Left cardiac atrium (tissue), 4 donors: ENCODE data around the gene CFDP1. TPM values are rescaled to one million over a fixed set of nuclear protein-coding genes. Genes with fewer than 3 reads are reported as not detected.

Source experiments
- ATAC-seq, 2 donors: fragments of 200-7000 bp; cut with Tn5 transposase; one replicate each; pipeline ENCODE4 v1.9.1; 2020; ENCODE audit warnings: mild to moderate bottlenecking in 2 of 2, moderate library complexity in 2 of 2
- DNase-seq: peaks from one replicate; pipeline ENCODE4 v3.0.0-alpha.2; 2020
- intact Hi-C, 2 donors: fragments of 100-400 bp; cut with DNase I; formaldehyde crosslinking; loops; one replicate each; pipeline versions ENCODE4 v1.14.1 to v1.15.1; 2022 to 2023
- total RNA-seq, 2 donors: library from RNA; stranded (reverse); fragmentation: NEBNext Ultra II Directional; extraction: Animal tissue kit (Norgen Biotek cat#: 25700); gene quantifications; one replicate each; pipeline ENCODE4 v1.2.1, GENCODE V29; 2021
- donor health status: DM: no; HTN: yes; CAD: no.
- donor health status: DM: no; HTN: yes; CAD: no; lungs with severe emphysema.
- donor health status: DM: yes; HTN: yes; CAD: no.
- donor health status: Dilated cardiomyopathy.

The CFDP1 gene
- total RNA-seq, 2 donors from 2014 or later: 31.3 to 32.7 TPM

GRCh38 chr16:75340741-75341491 lies 92.4 kb downstream of the CFDP1 start:
- ATAC-seq (peak; percentile 40 to 43), DNase-seq (no peak)
- intact Hi-C loops: no loop called here

- intact Hi-C loops: no loop called here
- ATAC-seq (no peak), DNase-seq (no peak)
Measured at GRCh38 chr16:75337430-75337829, 95.9 kb downstream of the CFDP1 start.

- ATAC-seq (no peak), DNase-seq (no peak)
- intact Hi-C loops: no loop called here
Measured at GRCh38 chr16:75336521-75336920, 96.8 kb downstream of the CFDP1 start.

- DNase-seq (no peak), ATAC-seq (no peak)
- intact Hi-C loops: no loop called here
Measured at GRCh38 chr16:75333721-75334163, 99.6 kb downstream of the CFDP1 start.

GRCh38 chr16:75329943-75330342 lies 103.4 kb downstream of the CFDP1 start:
- intact Hi-C loops: no loop called here
- ATAC-seq (no peak), DNase-seq (no peak)

GRCh38 chr16:75326333-75326732 lies 107.0 kb downstream of the CFDP1 start:
- DNase-seq: no peak
- intact Hi-C loops: no loop called here
- no peak for ATAC-seq

- ATAC-seq (no peak), DNase-seq (no peak)
- intact Hi-C loops: no loop called here
Measured at GRCh38 chr16:75323933-75324332, 109.4 kb downstream of the CFDP1 start.

- no peak for ATAC-seq
- intact Hi-C loops: no loop called here
- no peak for DNase-seq
Measured at GRCh38 chr16:75323198-75323597, 110.1 kb downstream of the CFDP1 start.

GRCh38 chr16:75322740-75323139 lies 110.6 kb downstream of the CFDP1 start:
- intact Hi-C loops: no loop called here
- ATAC-seq: no peak
- DNase-seq: no peak

GRCh38 chr16:75320435-75320834 lies 112.9 kb downstream of the CFDP1 start:
- DNase-seq (no peak), ATAC-seq (peak; percentile 46 to 62)
- intact Hi-C loops: no loop called here

- intact Hi-C loops: no loop called here
- DNase-seq (no peak), ATAC-seq (no peak)
Measured at GRCh38 chr16:75319513-75320411, 113.5 kb downstream of the CFDP1 start.

- DNase-seq (no peak), ATAC-seq (no peak)
- intact Hi-C loops: no loop called here
Measured at GRCh38 chr16:75318737-75319136, 114.6 kb downstream of the CFDP1 start.

GRCh38 chr16:75317532-75317931 lies 115.8 kb downstream of the CFDP1 start:
- DNase-seq (no peak), ATAC-seq (no peak)
- intact Hi-C loops: no loop called here

- ATAC-seq (peak in 1 of 2 donors; percentile 81), DNase-seq (peak; percentile 63)
- intact Hi-C loops: no loop called here
Measured at GRCh38 chr16:75317101-75317522, 116.2 kb downstream of the CFDP1 start.

- DNase-seq (no peak), ATAC-seq (no peak)
- intact Hi-C loops: no loop called here
Measured at GRCh38 chr16:75315539-75316306, 117.6 kb downstream of the CFDP1 start.

- intact Hi-C loops: no loop called here
- DNase-seq (no peak), ATAC-seq (no peak)
Measured at GRCh38 chr16:75312875-75313274, 120.4 kb downstream of the CFDP1 start.

GRCh38 chr16:75311383-75311938 lies 121.8 kb downstream of the CFDP1 start:
- no peak for ATAC-seq
- intact Hi-C loops: no loop called here
- no peak for DNase-seq

GRCh38 chr16:75310541-75310940 lies 122.8 kb downstream of the CFDP1 start:
- intact Hi-C loops: no loop called here
- ATAC-seq (no peak), DNase-seq (no peak)

- intact Hi-C loops: loop anchor here (5.0 to 10.0 kb wide), 3 partner anchors 55 to 77 kb away; partner anchors contain the start of gene BCAR1 (in 2 of the 2)
- DNase-seq: no peak
- no peak for ATAC-seq
Measured at GRCh38 chr16:75309899-75310430, 123.3 kb downstream of the CFDP1 start.
